Measurements from ENCODE around the gene EPHX1. TPM values are rescaled to one million over a fixed set of nuclear protein-coding genes. Genes with fewer than 3 reads are reported as not detected.

EPHX1 gene
- total and polyA plus RNA-seq, 2 donors (not counting 1 experiment from before 2014, with no cell fraction given) = 0.75 to 4.2 TPM

DNA sequence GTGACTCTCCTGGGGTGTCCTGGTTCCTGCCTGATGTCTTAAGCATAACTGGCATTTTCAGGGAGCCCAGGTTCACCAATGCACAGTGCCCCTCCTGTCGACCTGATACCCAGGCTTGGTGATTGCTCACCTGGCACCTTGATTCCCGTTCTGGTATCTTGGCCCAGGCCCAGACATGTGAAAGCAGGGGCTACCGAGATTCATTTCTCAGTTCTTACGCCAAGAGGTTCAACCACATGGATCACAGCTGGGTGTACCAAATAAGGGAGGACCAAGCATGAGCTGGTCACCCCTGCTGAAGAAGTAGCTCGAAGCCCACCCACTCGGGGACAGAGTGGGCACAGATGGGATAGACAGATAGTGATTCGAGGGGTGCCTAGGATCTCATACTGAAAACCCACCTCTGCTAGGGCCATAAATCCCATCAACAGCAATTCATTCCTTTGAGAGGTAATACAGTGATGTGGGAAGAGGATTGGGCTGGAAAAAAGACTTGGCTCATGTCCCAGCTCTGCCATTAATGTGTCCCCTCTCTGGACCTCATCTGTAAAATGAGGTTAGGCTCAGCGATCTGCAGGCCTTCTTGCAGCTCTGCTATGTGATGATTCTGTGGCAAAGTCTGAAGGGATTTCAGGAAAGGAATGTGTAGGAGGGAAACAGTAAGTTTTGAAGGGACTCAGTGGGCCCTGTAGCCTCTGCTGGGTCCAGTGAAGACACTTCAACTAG is 2.7 kb downstream of the EPHX1 start:
- intact Hi-C loops (cut with micrococcal nuclease) = loop anchor here (5.0 kb wide), 1 partner anchor 35 kb away; the partner anchor contains the start of gene SRP9
- Mint-ChIP-seq H3K27me3 (peaks cover 11% of the 10 kb centered on the region), H3K9me3 (ENCODE audit: insufficient read depth) (no peaks in the 10 kb centered on the region), H3K4me1 (peaks cover 11% of the 10 kb centered on the region), H3K4me3 (no peak overlapping the region), H3K27ac (no peak overlapping the region)
- H3K9me3 ChIP-seq (ENCODE audit: control extremely low read depth in 1 of 3, control insufficient read depth in 2 of 3, insufficient read depth in 1 of 3, low read length in 2 of 3) = no peaks in the 10 kb centered on the region
- H3K27me3 ChIP-seq (replicated peaks in 1 of 4; ENCODE audit: control extremely low read depth in 1 of 4, control insufficient read depth in 3 of 4, insufficient read depth in 4 of 4, low read length in 3 of 4) = peaks cover 0 to 6% (median 3%) of the 10 kb centered on the region in 4 experiments
- no peak for TF ChIP-seq EZH2 (IDR thresholded peaks at IDR 0.05; ENCODE audit: borderline replicate concordance, insufficient read depth, low read depth, low read length, poor library complexity, severe bottlenecking)
- TF ChIP-seq, protein P1, sequence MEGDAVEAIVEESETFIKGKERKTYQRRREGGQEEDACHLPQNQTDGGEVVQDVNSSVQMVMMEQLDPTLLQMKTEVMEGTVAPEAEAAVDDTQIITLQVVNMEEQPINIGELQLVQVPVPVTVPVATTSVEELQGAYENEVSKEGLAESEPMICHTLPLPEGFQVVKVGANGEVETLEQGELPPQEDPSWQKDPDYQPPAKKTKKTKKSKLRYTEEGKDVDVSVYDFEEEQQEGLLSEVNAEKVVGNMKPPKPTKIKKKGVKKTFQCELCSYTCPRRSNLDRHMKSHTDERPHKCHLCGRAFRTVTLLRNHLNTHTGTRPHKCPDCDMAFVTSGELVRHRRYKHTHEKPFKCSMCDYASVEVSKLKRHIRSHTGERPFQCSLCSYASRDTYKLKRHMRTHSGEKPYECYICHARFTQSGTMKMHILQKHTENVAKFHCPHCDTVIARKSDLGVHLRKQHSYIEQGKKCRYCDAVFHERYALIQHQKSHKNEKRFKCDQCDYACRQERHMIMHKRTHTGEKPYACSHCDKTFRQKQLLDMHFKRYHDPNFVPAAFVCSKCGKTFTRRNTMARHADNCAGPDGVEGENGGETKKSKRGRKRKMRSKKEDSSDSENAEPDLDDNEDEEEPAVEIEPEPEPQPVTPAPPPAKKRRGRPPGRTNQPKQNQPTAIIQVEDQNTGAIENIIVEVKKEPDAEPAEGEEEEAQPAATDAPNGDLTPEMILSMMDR (IDR thresholded peaks at IDR 0.05) = no peak
- no peak overlapping the region for H3K4me3 ChIP-seq (ENCODE audit: control extremely low read depth in 1 of 5, extremely low read depth in 1 of 5, insufficient read depth in 1 of 5, low read depth in 2 of 5, low read length in 4 of 5)
- 95% methylated on average over 6 of the region's 8 CpGs for WGBS (ENCODE audit: insufficient coverage)
- H3K4me2 ChIP-seq (replicated peaks; ENCODE audit: low read depth, low read length, poor library complexity, severe bottlenecking) = no peak overlapping the region
- CTCF ChIA-PET = interaction anchor here (0.5 to 1.0 kb wide), 2 partner anchors 118 to 333 kb away, joined by 3 read pairs; no protein-coding TSS in a partner anchor
- no peak for ATAC-seq (ENCODE audit: low read depth)
- no peak overlapping the region for H2AFZ ChIP-seq (ENCODE audit: insufficient read depth, low read depth, low read length, poor library complexity, severe bottlenecking)
- H3K27ac ChIP-seq (ENCODE audit: low read length in 2 of 2) = no peak overlapping the region
- H3K79me2 ChIP-seq (ENCODE audit: control insufficient read depth, insufficient read depth, low read length) = no peaks in the 10 kb centered on the region
- H3K36me3 ChIP-seq (replicated peaks in 1 of 2; ENCODE audit: control extremely low read depth in 1 of 2, control insufficient read depth in 1 of 2, extremely low read depth in 1 of 2, insufficient read depth in 2 of 2, low read length in 1 of 2) = no peaks in the 10 kb centered on the region
- DNase-seq = no peak
- H3K4me1 ChIP-seq (ENCODE audit: control insufficient read depth in 2 of 2, insufficient read depth in 2 of 2, low read length in 2 of 2) = peaks cover 5 to 14% of the 10 kb centered on the region in 2 donors
- H4K20me1 ChIP-seq (ENCODE audit: control insufficient read depth, insufficient read depth, low read length, poor library complexity, severe bottlenecking) = no peaks in the 10 kb centered on the region
- POLR2A ChIA-PET = no interaction called here
- H3K9ac ChIP-seq (ENCODE audit: low read length) = no peak overlapping the region
